ENCODE measurements around the gene CSMD2.

CSMD2 gene

GRCh38 chr1:33971913-33972312 lies 193.1 kb downstream of the CSMD2 start:
- Histone ChIP-seq H3K4me1 (ENCODE audit: control insufficient read depth in 1 of 2, insufficient read depth in 2 of 2, low read length in 2 of 2) (peaks cover 0 to 12% of the 10 kb centered on the region in 2 donors), H3K9me3 (ENCODE audit: control insufficient read depth in 1 of 2, low read length in 2 of 2) (no peaks in the 10 kb centered on the region), H3K27me3 (ENCODE audit: low read depth, low read length) (no peaks in the 10 kb centered on the region), H3K27ac (ENCODE audit: low read length) (no peak overlapping the region), H3K36me3 (ENCODE audit: control insufficient read depth in 1 of 2, insufficient read depth in 2 of 2, low read length in 2 of 2) (no peaks in the 10 kb centered on the region), H3K4me3 (ENCODE audit: low read depth in 1 of 2, low read length in 2 of 2) (no peak overlapping the region)

- no peak overlapping the region for H3K27ac ChIP-seq (ENCODE audit: low read length)
- no peak overlapping the region for H3K4me3 ChIP-seq (ENCODE audit: low read depth in 1 of 2, low read length in 2 of 2)
- no peaks in the 10 kb centered on the region for H3K36me3 ChIP-seq (ENCODE audit: control insufficient read depth in 1 of 2, insufficient read depth in 2 of 2, low read length in 2 of 2)
- H3K9me3 ChIP-seq (ENCODE audit: control insufficient read depth in 1 of 2, low read length in 2 of 2), result no peaks in the 10 kb centered on the region
- peaks cover 0 to 12% of the 10 kb centered on the region in 2 donors for H3K4me1 ChIP-seq (ENCODE audit: control insufficient read depth in 1 of 2, insufficient read depth in 2 of 2, low read length in 2 of 2)
- H3K27me3 ChIP-seq (ENCODE audit: low read depth, low read length), result no peaks in the 10 kb centered on the region
Observed at GRCh38 chr1:33971018-33971710, 193.9 kb downstream of the CSMD2 start.

GRCh38 chr1:33970148-33970825 lies 194.7 kb downstream of the CSMD2 start:
- Histone ChIP-seq H3K27ac (ENCODE audit: low read length) (no peak overlapping the region), H3K36me3 (ENCODE audit: control insufficient read depth in 1 of 2, insufficient read depth in 2 of 2, low read length in 2 of 2) (no peaks in the 10 kb centered on the region), H3K9me3 (ENCODE audit: control insufficient read depth in 1 of 2, low read length in 2 of 2) (no peaks in the 10 kb centered on the region), H3K27me3 (ENCODE audit: low read depth, low read length) (no peaks in the 10 kb centered on the region), H3K4me3 (ENCODE audit: low read depth in 1 of 2, low read length in 2 of 2) (no peak overlapping the region), H3K4me1 (ENCODE audit: control insufficient read depth in 1 of 2, insufficient read depth in 2 of 2, low read length in 2 of 2) (peaks cover 0 to 12% of the 10 kb centered on the region in 2 donors)

GRCh38 chr1:33966346-33967141 lies 198.5 kb downstream of the CSMD2 start:
- Histone ChIP-seq H3K27ac (ENCODE audit: low read length) (no peak overlapping the region), H3K36me3 (ENCODE audit: control insufficient read depth in 1 of 2, insufficient read depth in 2 of 2, low read length in 2 of 2) (no peaks in the 10 kb centered on the region)

GRCh38 chr1:33965086-33965485 lies 199.9 kb downstream of the CSMD2 start:
- H3K27ac ChIP-seq (ENCODE audit: low read length), result no peak overlapping the region
- no peaks in the 10 kb centered on the region for H3K9me3 ChIP-seq (ENCODE audit: control insufficient read depth in 1 of 2, low read length in 2 of 2)
- H3K36me3 ChIP-seq (ENCODE audit: control insufficient read depth in 1 of 2, insufficient read depth in 2 of 2, low read length in 2 of 2), result no peaks in the 10 kb centered on the region
- no peak overlapping the region for H3K4me3 ChIP-seq (ENCODE audit: low read depth in 1 of 2, low read length in 2 of 2)
- H3K27me3 ChIP-seq (ENCODE audit: low read depth, low read length), result no peaks in the 10 kb centered on the region
- no peaks in the 10 kb centered on the region for H3K4me1 ChIP-seq (ENCODE audit: control insufficient read depth in 1 of 2, insufficient read depth in 2 of 2, low read length in 2 of 2)

More at GRCh38 chr1:33966346-33967141, 198.5 kb downstream of the CSMD2 start:
- H3K4me3 ChIP-seq (ENCODE audit: low read depth in 1 of 2, low read length in 2 of 2), result no peak overlapping the region
- H3K27me3 ChIP-seq (ENCODE audit: low read depth, low read length), result no peaks in the 10 kb centered on the region
- no peaks in the 10 kb centered on the region for H3K9me3 ChIP-seq (ENCODE audit: control insufficient read depth in 1 of 2, low read length in 2 of 2)
- H3K4me1 ChIP-seq (ENCODE audit: control insufficient read depth in 1 of 2, insufficient read depth in 2 of 2, low read length in 2 of 2), result no peaks in the 10 kb centered on the region

GRCh38 chr1:33962061-33962460 lies 203.0 kb downstream of the CSMD2 start:
- H3K9me3 ChIP-seq (ENCODE audit: control insufficient read depth in 1 of 2, low read length in 2 of 2), result no peaks in the 10 kb centered on the region
- H3K4me1 ChIP-seq (ENCODE audit: control insufficient read depth in 1 of 2, insufficient read depth in 2 of 2, low read length in 2 of 2), result no peaks in the 10 kb centered on the region
- no peaks in the 10 kb centered on the region for H3K36me3 ChIP-seq (ENCODE audit: control insufficient read depth in 1 of 2, insufficient read depth in 2 of 2, low read length in 2 of 2)
- H3K27me3 ChIP-seq (ENCODE audit: low read depth, low read length), result no peaks in the 10 kb centered on the region
- H3K4me3 ChIP-seq (ENCODE audit: low read depth in 1 of 2, low read length in 2 of 2), result no peak overlapping the region
- H3K27ac ChIP-seq (ENCODE audit: low read length), result no peak overlapping the region

- H3K4me1 ChIP-seq (ENCODE audit: control insufficient read depth in 1 of 2, insufficient read depth in 2 of 2, low read length in 2 of 2), result no peaks in the 10 kb centered on the region
- no peak overlapping the region for H3K4me3 ChIP-seq (ENCODE audit: low read depth in 1 of 2, low read length in 2 of 2)
- H3K27me3 ChIP-seq (ENCODE audit: low read depth, low read length), result no peaks in the 10 kb centered on the region
- H3K36me3 ChIP-seq (ENCODE audit: control insufficient read depth in 1 of 2, insufficient read depth in 2 of 2, low read length in 2 of 2), result no peaks in the 10 kb centered on the region
- H3K27ac ChIP-seq (ENCODE audit: low read length), result no peak overlapping the region
- no peaks in the 10 kb centered on the region for H3K9me3 ChIP-seq (ENCODE audit: control insufficient read depth in 1 of 2, low read length in 2 of 2)
Observed at GRCh38 chr1:33960188-33960895, 204.7 kb downstream of the CSMD2 start.

GRCh38 chr1:33957854-33958253 lies 207.2 kb downstream of the CSMD2 start:
- H3K27ac ChIP-seq (ENCODE audit: low read length), result no peak overlapping the region
- H3K9me3 ChIP-seq (ENCODE audit: control insufficient read depth in 1 of 2, low read length in 2 of 2), result no peaks in the 10 kb centered on the region
- H3K36me3 ChIP-seq (ENCODE audit: control insufficient read depth in 1 of 2, insufficient read depth in 2 of 2, low read length in 2 of 2), result no peaks in the 10 kb centered on the region
- no peaks in the 10 kb centered on the region for H3K27me3 ChIP-seq (ENCODE audit: low read depth, low read length)
- no peaks in the 10 kb centered on the region for H3K4me1 ChIP-seq (ENCODE audit: control insufficient read depth in 1 of 2, insufficient read depth in 2 of 2, low read length in 2 of 2)
- no peak overlapping the region for H3K4me3 ChIP-seq (ENCODE audit: low read depth in 1 of 2, low read length in 2 of 2)

GRCh38 chr1:33955096-33955495 lies 209.9 kb downstream of the CSMD2 start:
- H3K4me1 ChIP-seq (ENCODE audit: control insufficient read depth in 1 of 2, insufficient read depth in 2 of 2, low read length in 2 of 2), result no peaks in the 10 kb centered on the region
- no peak overlapping the region for H3K4me3 ChIP-seq (ENCODE audit: low read depth in 1 of 2, low read length in 2 of 2)
- H3K36me3 ChIP-seq (ENCODE audit: control insufficient read depth in 1 of 2, insufficient read depth in 2 of 2, low read length in 2 of 2), result no peaks in the 10 kb centered on the region
- no peaks in the 10 kb centered on the region for H3K9me3 ChIP-seq (ENCODE audit: control insufficient read depth in 1 of 2, low read length in 2 of 2)
- no peak overlapping the region for H3K27ac ChIP-seq (ENCODE audit: low read length)
- no peaks in the 10 kb centered on the region for H3K27me3 ChIP-seq (ENCODE audit: low read depth, low read length)

- no peak overlapping the region for H3K4me3 ChIP-seq (ENCODE audit: low read depth in 1 of 2, low read length in 2 of 2)
- no peaks in the 10 kb centered on the region for H3K4me1 ChIP-seq (ENCODE audit: control insufficient read depth in 1 of 2, insufficient read depth in 2 of 2, low read length in 2 of 2)
- H3K27me3 ChIP-seq (ENCODE audit: low read depth, low read length), result no peaks in the 10 kb centered on the region
- H3K36me3 ChIP-seq (ENCODE audit: control insufficient read depth in 1 of 2, insufficient read depth in 2 of 2, low read length in 2 of 2), result no peaks in the 10 kb centered on the region
- no peak overlapping the region for H3K27ac ChIP-seq (ENCODE audit: low read length)
- no peaks in the 10 kb centered on the region for H3K9me3 ChIP-seq (ENCODE audit: control insufficient read depth in 1 of 2, low read length in 2 of 2)
Observed at GRCh38 chr1:33949570-33949969, 215.5 kb downstream of the CSMD2 start.

- no peaks in the 10 kb centered on the region for H3K27me3 ChIP-seq (ENCODE audit: low read depth, low read length)
- no peaks in the 10 kb centered on the region for H3K4me1 ChIP-seq (ENCODE audit: control insufficient read depth in 1 of 2, insufficient read depth in 2 of 2, low read length in 2 of 2)
- H3K4me3 ChIP-seq (ENCODE audit: low read depth in 1 of 2, low read length in 2 of 2), result no peak overlapping the region
- no peak overlapping the region for H3K27ac ChIP-seq (ENCODE audit: low read length)
- H3K9me3 ChIP-seq (ENCODE audit: control insufficient read depth in 1 of 2, low read length in 2 of 2), result no peaks in the 10 kb centered on the region
- H3K36me3 ChIP-seq (ENCODE audit: control insufficient read depth in 1 of 2, insufficient read depth in 2 of 2, low read length in 2 of 2), result no peaks in the 10 kb centered on the region
Observed at GRCh38 chr1:33948291-33948690, 216.7 kb downstream of the CSMD2 start.

Measured in muscle layer of duodenum (tissue), 2 donors.